NCI-H2171 (cell line): Measurements from ENCODE around the gene CHD1.

Experiments
- DNase-seq: peaks from one replicate; lab custom pipeline; 2025; lab: John Stamatoyannopoulos, UW

CHD1 gene

DNA sequence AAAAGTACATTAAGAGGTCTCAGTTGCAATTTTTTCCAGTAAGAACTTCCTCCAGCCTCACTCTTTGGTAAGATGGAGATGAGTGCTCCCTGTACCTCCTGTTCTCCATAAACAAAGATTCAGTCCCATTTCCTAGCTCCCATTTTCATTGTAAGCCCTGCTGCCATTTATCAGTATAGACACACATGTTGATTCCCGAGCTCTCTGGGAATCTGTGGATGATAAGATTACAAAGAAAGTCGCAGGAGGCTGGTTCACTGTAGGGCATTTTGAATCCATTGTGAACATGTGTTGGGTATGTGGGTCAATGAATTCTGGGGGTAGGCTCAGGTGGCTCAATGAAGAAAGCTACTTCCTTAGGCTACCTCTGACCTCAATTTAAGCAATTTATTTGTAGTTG is 118.6 kb downstream of the CHD1 start:
- DNase-seq, result no peak

- DNase-seq, result no peak
These were observed 121.0 kb downstream of the CHD1 start for GRCh38 chr5:98807806-98808205.

- no peak for DNase-seq
These were observed 123.7 kb downstream of the CHD1 start for GRCh38 chr5:98805070-98805469.

DNA sequence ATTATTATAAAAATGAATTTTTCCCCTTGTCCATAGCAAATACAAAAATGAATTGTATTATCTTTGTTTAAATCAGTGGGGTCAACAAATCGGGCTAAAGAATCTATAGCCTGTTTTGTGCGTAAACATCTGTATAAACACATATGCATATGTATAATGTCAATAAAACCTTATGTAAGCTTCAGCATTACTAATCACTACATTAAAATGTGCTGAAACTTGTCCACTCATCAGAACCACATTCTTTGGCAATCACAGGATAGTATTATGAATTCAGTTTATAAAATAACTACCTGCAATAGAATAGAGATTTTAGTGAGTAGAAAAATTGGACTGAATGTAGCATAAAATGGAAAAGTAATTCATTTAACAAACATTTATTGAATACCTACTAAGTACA is 124.7 kb downstream of the CHD1 start:
- DNase-seq, result no peak
